ENCODE measurements around the gene BMP3.

Gene BMP3

DNA sequence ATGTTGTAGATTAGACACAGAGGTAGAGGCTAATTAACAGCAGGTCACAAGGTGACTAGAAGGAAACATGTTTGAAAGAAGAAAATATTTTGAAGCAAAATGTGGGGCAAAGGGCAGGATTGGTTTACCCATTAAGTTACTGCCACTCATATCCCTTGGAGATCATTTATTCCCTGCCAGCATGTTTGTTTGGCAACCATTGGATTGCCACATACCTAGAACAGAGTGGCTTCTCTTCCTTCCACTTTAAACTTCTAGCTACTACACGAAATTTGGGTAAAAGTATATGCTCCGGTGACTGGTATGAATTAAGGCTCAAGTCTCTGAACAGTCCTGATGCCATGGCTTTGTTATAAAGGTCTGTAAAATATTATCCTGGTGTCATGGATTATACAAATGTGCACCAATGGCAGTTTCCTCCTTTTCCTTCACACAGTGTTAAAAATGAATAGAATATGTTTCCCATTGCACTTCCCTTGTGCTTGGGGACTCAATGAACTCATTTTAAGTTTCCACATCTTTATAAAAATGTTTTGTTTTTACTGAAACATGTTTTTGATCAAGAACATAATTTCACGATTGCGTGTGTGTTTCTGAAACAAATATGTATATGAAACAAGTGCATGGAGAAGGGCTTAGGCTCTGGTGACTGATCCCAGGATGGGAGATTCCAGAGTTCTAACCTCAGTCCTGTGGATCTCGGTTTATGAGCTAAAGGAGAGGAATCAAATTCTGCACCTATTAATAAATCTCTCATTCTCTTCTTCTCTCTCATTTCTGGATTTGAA is 12.3 kb downstream of the BMP3 start:
- no peak for DNase-seq

DNA sequence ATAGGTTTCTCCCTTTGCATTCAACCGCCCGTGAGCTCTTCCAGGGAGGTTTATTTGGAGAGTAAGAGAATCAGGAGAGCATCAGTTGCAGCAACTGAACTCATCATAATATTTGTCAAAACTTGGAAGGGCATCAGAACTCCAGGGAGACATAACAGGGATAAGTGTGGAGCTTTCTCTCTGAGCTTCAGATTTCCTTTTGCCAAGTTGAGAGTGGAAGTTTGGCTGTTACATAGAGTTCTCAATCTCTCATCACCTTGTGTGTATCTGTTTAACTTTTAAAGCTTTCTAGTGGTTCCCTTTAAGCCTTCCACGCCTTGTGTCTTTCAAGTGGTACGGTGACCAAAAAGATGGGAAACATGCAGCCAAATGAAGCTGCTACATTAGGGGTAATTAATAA is 18.8 kb downstream of the BMP3 start:
- DNase-seq: no peak

GRCh38 chr4:81049907-81050306 is 19.4 kb downstream of the BMP3 start:
- no peak for DNase-seq

DNA sequence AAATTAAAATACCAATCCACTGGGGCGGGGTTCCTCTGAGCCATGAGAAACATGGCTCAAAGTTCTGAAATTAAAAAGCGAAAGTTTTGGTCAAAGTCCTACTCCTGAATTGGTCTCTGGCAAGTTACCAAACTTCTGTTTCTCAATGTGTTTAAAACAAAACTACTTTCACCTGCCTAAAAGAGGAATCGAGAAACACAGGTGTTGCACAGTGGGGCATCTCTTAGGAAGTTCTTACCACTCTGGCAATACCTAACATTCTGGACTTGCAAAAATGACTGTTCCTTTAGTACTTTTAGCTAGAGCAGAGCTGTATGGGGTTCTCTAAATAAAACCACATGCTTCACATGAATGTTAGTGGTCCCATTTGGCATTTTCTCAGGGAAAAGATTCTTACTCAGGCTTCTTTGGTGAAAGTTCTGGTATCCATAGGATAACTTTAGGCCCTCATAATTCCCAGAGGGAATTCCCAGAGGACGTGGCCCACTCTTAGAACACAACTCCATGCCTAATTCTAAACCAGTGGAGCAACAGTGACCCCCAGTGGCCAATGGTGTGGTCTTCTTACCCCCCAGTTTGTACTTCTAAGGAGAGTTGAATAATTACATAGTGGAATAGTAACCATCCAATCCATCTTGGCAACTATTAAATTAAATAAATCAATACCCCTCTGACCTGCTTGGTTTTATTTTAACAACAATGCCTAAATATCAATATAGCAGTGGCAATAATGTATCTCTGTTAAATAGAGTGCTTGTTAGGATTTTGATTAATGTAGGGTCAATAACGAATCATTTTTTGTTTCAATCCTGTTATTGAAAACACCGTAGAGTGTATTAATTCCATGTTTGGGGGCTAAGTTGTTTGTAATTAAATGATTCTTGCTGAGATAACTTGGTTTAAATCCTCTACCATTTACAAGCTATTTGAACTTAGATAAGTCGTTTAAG is 21.9 kb downstream of the BMP3 start:
- DNase-seq: peak; percentile 18

DNA sequence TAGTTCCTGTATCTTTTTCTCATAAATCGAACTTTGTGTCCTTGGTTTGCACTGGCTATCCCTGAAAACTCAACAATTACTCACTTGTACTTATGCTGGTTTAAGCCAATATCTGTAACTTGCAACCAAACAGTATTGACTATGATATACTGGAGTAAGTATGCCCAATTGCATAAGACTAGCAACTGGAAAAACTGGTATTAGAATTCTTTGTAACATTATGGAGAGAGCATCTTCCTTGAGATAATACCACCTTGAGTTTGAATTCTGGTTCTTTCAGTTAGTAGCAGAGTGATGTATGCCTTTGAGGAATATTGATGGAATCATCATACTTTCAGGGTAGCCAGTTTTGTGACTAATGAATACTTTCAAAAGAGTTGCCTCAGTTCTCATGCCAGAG is 28.1 kb downstream of the BMP3 start:
- no peak for DNase-seq

- DNase-seq: no peak
These were observed 30.3 kb downstream of the BMP3 start for GRCh38 chr4:81060587-81061343.

- no peak for DNase-seq
These were observed 30.8 kb downstream of the BMP3 start for GRCh38 chr4:81061344-81061730.

DNA sequence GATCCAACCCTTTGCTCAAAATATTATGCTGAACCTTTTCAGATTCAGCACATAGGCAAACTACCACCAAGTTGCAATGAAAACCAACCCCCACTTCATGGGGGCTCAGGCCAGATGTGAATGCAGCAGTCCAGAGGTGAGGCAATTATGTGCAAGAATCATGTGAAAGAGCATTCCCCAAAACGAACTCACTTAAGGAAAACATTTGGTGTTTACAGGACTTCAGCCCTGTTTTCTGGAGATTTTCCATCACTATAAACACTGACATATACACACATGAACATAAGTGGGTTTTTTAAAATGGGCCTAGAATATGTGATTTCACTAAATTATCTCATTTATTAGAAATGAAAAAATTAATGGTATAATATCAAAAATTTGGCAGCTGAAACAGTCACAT is 31.5 kb downstream of the BMP3 start:
- no peak for DNase-seq

- DNase-seq: no peak
These were observed 34.9 kb downstream of the BMP3 start for GRCh38 chr4:81065446-81065845.

GRCh38 chr4:81069706-81070331 is 39.3 kb downstream of the BMP3 start:
- DNase-seq: peak; percentile 75

DNA sequence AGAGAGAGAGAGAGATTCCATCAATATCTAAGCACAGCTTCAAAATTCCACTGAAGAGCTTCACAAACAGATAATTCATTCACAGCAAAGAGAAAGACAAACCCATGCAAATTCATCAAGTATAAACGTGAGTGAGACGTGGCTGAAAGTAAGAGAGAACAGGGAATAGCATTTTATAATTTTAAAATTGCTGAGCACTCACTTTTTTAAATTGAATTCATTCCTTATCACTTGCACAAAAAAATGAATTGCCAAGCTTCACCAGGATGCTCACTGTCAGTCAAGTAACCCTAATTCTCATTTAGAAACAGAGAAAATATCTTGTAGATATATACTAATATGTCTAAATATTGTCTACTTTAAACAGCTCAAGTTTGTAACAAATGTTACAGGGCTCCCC is 40.5 kb downstream of the BMP3 start:
- DNase-seq: no peak

DNA sequence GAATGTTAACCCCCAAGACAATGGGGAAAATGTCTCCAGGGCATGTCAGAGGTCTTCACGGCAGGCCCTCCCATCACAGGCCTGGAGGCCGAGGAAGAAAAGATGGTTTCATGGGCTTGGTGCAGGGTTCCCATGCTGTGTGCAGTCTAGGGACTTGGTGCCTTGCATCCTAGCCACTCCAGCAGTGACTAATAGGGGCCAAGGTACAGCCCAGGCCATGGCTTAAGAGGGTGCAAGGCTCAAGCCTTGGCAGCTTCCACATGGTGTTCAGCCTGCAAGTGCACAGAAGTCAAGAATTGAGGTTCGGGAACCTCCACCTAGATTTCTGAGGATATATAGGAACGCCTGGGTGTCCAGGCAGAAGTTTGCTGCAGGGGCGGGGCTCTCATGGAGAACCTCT is 50.6 kb downstream of the BMP3 start:
- DNase-seq: no peak

DNA sequence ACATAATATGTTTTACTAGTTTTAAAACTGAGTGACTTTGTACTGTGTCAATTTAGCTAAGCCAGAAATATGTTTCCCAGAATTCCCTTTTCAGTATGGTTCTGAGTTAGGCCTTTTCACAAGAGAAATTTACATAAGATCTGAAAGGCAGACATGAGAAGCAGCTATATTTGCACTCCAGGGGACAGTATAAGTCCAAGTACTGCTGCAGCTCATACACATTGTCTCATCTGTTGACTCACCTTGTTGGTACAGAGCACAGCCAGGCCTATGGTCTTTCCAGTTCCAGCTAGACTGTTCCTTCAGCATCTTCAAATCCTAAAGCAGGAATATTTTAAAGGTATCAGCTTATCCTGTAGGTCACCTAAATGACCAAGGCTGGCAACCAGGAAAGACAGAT is 53.5 kb downstream of the BMP3 start:
- no peak for DNase-seq

GRCh38 chr4:81084634-81085033 is 54.1 kb downstream of the BMP3 start:
- no peak for DNase-seq

- no peak for DNase-seq
These were observed 54.8 kb downstream of the BMP3 start for GRCh38 chr4:81085291-81085690.

DNA sequence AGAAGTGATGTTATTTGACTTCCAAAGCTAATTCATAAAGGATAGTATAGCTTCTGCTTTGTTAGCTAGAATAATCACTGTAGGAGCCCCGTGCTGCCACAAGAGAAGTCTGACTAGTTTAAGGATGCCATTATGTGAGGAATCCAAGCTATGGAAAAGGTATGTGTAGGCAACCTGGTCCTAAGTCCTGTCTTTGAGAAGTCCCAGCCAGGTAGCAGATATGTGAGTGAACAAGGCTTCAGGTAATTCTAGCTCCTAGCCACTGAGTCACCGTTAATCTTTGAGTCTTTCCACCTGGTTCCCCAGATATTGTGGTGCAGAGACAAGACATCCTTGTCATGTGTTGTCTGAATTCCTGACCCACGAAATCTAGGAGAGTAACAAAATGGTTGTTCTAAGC is 55.5 kb downstream of the BMP3 start:
- no peak for DNase-seq

DNA sequence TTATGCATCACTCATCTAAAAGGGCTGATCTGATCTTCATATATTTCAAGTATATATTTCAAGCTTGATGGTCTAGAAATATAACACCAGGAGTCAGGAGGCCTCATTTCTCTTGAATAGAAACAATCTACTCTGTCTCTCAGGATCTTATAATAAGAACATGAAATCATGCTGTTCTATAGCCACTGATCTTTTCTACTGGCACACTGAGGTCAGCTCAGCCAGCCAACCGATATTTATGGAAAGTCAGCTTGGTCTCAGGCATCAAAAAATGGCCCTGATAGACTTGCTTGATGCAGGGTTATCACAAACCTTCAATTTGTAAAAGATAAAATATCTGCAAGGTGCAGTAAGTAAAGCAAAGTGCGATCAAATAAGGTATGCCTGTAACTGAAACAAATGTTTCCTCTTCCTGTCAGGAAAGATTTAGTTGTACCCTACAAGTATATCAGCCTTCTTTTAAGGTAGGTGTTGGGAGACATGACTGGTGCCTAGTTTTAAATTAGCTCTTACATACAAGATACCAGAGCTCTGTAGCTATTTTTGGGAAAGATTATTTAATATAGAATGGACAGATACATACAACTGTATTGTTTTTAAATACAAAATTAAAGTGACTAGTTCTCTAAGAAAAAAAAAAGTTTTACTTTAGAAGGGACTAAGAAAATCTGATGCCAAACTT is 63.4 kb downstream of the BMP3 start:
- DNase-seq: no peak

GRCh38 chr4:81095389-81095788 is 64.9 kb downstream of the BMP3 start:
- no peak for DNase-seq

DNA sequence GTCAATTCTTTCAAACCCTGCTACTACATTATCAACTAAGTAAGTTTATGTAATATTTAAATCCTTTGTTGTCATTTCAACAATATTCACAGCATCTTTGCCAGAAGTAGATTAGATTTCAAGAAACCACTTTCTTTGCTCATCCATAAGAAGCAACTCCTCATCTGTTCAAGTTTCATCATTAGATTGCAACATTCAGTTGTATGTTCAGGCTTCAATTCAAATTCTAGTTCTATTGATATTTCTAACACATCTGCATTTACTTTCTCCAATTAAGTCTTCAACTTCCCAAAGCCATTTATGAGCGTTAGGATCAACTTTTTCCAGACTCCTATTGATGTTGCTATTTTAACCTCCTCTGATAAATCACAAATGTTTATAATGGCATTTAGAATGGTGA is 66.1 kb downstream of the BMP3 start:
- DNase-seq: no peak

GRCh38 chr4:81102107-81102506 is 71.6 kb downstream of the BMP3 start:
- DNase-seq: no peak

DNA sequence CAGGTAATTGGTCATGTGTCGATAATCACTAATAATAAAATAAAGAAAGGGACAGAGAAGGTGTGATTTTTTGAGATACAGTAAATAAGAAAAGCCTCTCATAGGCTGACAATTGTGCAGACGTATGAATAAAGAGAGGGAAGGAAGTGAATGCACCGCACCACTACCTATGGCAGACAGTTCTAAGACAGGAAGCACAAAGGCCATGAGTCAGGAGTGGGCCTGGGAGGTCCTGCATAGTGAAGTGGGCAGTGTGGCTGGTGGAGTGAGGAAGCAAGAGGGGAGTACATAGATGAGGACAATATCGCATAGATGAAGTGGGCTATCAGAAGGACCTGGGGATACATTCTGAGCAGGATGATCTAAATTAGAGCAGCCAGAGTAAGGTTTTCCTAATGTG is 75.6 kb downstream of the BMP3 start:
- DNase-seq: no peak
